ENCODE measurements around the gene DGAT2.

The DGAT2 gene

GRCh38 chr11:75780888-75781287 is 12.3 kb downstream of the DGAT2 start:
- DNase-seq = no peak

GRCh38 chr11:75781296-75781695 is 12.7 kb downstream of the DGAT2 start:
- no peak for DNase-seq

GRCh38 chr11:75781831-75782230 is 13.3 kb downstream of the DGAT2 start:
- no peak for DNase-seq

GRCh38 chr11:75782540-75783263 is 14.1 kb downstream of the DGAT2 start:
- no peak for DNase-seq

- DNase-seq = no peak
Measured at GRCh38 chr11:75783416-75784084, 15.0 kb downstream of the DGAT2 start.

GRCh38 chr11:75784085-75784478 is 15.5 kb downstream of the DGAT2 start:
- DNase-seq = no peak

GRCh38 chr11:75784506-75784905 is 15.9 kb downstream of the DGAT2 start:
- DNase-seq = no peak

GRCh38 chr11:75785187-75785586 is 16.6 kb downstream of the DGAT2 start:
- no peak for DNase-seq

GRCh38 chr11:75786101-75786736 is 17.6 kb downstream of the DGAT2 start:
- DNase-seq = no peak

GRCh38 chr11:75789521-75789920 is 20.9 kb downstream of the DGAT2 start:
- no peak for DNase-seq

- no peak for DNase-seq
Measured at GRCh38 chr11:75790986-75791385, 22.4 kb downstream of the DGAT2 start.

- no peak for DNase-seq
Measured at GRCh38 chr11:75792127-75792731, 23.7 kb downstream of the DGAT2 start.

GRCh38 chr11:75792997-75793800 is 24.6 kb downstream of the DGAT2 start:
- DNase-seq = no peak

GRCh38 chr11:75793966-75794365 is 25.4 kb downstream of the DGAT2 start:
- DNase-seq = no peak

GRCh38 chr11:75795276-75796090 is 26.9 kb downstream of the DGAT2 start:
- DNase-seq = no peak

GRCh38 chr11:75796091-75796435 is 27.5 kb downstream of the DGAT2 start:
- DNase-seq = no peak

- DNase-seq = no peak
Measured at GRCh38 chr11:75797116-75797515, 28.5 kb downstream of the DGAT2 start.

GRCh38 chr11:75797792-75798191 is 29.2 kb downstream of the DGAT2 start:
- no peak for DNase-seq

GRCh38 chr11:75800136-75800675 is 31.6 kb downstream of the DGAT2 start:
- no peak for DNase-seq

- no peak for DNase-seq
Measured at GRCh38 chr11:75800728-75801361, 32.3 kb downstream of the DGAT2 start.

- no peak for DNase-seq
Measured at GRCh38 chr11:75801362-75802020, 32.9 kb downstream of the DGAT2 start.

All from CD4-positive, alpha-beta T cell treated with Interleukin-4 for 4 hours (primary cell).